Measurements from ENCODE around the gene LYRM4.

The LYRM4 gene

GRCh38 chr6:5246141-5247097 is 14.3 kb downstream of the LYRM4 start:
- Histone ChIP-seq H3K27ac (ENCODE audit: extremely low read depth, low read depth, low read length) (no peak overlapping the region), H3K9me3 (ENCODE audit: control insufficient read depth, insufficient read depth, low read depth, low read length) (no peaks in the 10 kb centered on the region), H3K4me1 (ENCODE audit: control insufficient read depth, insufficient read depth, low read length) (peaks cover 3% of the 10 kb centered on the region), H3K4me3 (ENCODE audit: low read depth, low read length) (no peak overlapping the region), H3K36me3 (ENCODE audit: control insufficient read depth in 2 of 2, insufficient read depth in 1 of 2, low read length in 2 of 2) (peaks cover 0 to 3% of the 10 kb centered on the region in 2 experiments; a peak in 2 of 3 replicates)
- TF ChIP-seq ZNF600 (tag by site-specific recombination; IDR thresholded peaks at IDR 0.05) (0 out of 2 replicates have a peak, but pooled peaks have one; percentile 22), GLIS1 (tag by site-specific recombination; IDR thresholded peaks at IDR 0.05) (peak; percentile 81), ZNF214 (tag by site-specific recombination; IDR thresholded peaks at IDR 0.05; ENCODE audit: borderline replicate concordance) (no peak), ZNF404 (tag by site-specific recombination; IDR thresholded peaks at IDR 0.05) (no peak), ZNF580 (tag by site-specific recombination; IDR thresholded peaks at IDR 0.05) (no peak), SP7 (tag by site-specific recombination; IDR thresholded peaks at IDR 0.05) (peak; percentile 69; the same call in 1 of the 2 replicates), ZSCAN5A (tag by site-specific recombination; IDR thresholded peaks at IDR 0.05) (no peak)
- ChIA-PET POLR2A (interaction anchor here (0.5 kb wide), 1 partner anchor 14 kb away, joined by 3 read pairs; the partner anchor contains the start of gene LYRM4), CTCF (interaction anchor here (0.6 to 2.4 kb wide), 4 partner anchors 11 to 156 kb away, joined by 3 to 9 read pairs (median 4); no protein-coding TSS in a partner anchor)

GRCh38 chr6:5243069-5243468 is 17.7 kb downstream of the LYRM4 start:
- Histone ChIP-seq H3K27ac (ENCODE audit: extremely low read depth, low read depth, low read length) (no peak overlapping the region), H3K36me3 (ENCODE audit: control insufficient read depth in 2 of 2, insufficient read depth in 1 of 2, low read length in 2 of 2) (peaks cover 0 to 3% of the 10 kb centered on the region in 2 experiments; a peak in 2 of 3 replicates), H3K4me1 (ENCODE audit: control insufficient read depth, insufficient read depth, low read length) (peaks cover 9% of the 10 kb centered on the region), H3K9me3 (ENCODE audit: control insufficient read depth, insufficient read depth, low read depth, low read length) (no peaks in the 10 kb centered on the region), H3K4me3 (ENCODE audit: low read depth, low read length) (no peak overlapping the region)
- CTCF ChIA-PET = interaction anchor here (0.6 to 1.3 kb wide), 2 partner anchors 12 to 111 kb away, joined by 3 read pairs; no protein-coding TSS in a partner anchor
- POLR2A ChIA-PET = no interaction called here
- no peak for TF ChIP-seq KLF9 (tag by site-specific recombination; IDR thresholded peaks at IDR 0.05; ENCODE audit: low read depth)
- TF ChIP-seq ZNF311 (tag by site-specific recombination; IDR thresholded peaks at IDR 0.05; ENCODE audit: borderline replicate concordance) = no peak
- no peak for TF ChIP-seq ZNF513 (tag by site-specific recombination; IDR thresholded peaks at IDR 0.05)
- TF ChIP-seq ZNF549 (tag by site-specific recombination; IDR thresholded peaks at IDR 0.05) = no peak
- TF ChIP-seq GLIS1 (tag by site-specific recombination; IDR thresholded peaks at IDR 0.05) = no peak
- no peak for TF ChIP-seq KLF8 (tag by site-specific recombination; IDR thresholded peaks at IDR 0.05)
- TF ChIP-seq ZNF518A (tag by site-specific recombination; conservative IDR thresholded peaks at IDR 0.05; ENCODE audit: low read depth) = no peak
- TF ChIP-seq ZNF248 (tag by site-specific recombination; IDR thresholded peaks at IDR 0.05) = no peak
- TF ChIP-seq ZNF202 (tag by site-specific recombination; IDR thresholded peaks at IDR 0.05; ENCODE audit: borderline replicate concordance) = no peak
- TF ChIP-seq ZNF37A (tag by site-specific recombination; IDR thresholded peaks at IDR 0.05) = no peak
- no peak for TF ChIP-seq ZNF654 (tag by site-specific recombination; IDR thresholded peaks at IDR 0.05; ENCODE audit: low read depth)
- no peak for TF ChIP-seq PRDM2 (tag by site-specific recombination; IDR thresholded peaks at IDR 0.05; ENCODE audit: borderline replicate concordance)

All from HEK293 (cell line).